Endothelial cell of umbilical vein (primary cell): ENCODE data around the gene NFATC1. TPM values are rescaled to one million over a fixed set of nuclear protein-coding genes. Genes with fewer than 3 reads are reported as not detected.

ENCODE experiments used
- BruUV-seq: library from RNA; stranded (reverse); fragments of 400-500 nt; replicated peaks from 2 replicates; lab custom pipeline; 2021; lab: Mats Ljungman, UMichigan
- CTCF ChIA-PET: fragments of 300-600, 350-600 bp; sonication (Branson Sonifier 250); formaldehyde crosslinking; loops from one replicate; lab custom pipeline; 2021; ENCODE audit warnings: antibody characterized with exemption, inconsistent platforms; lab: Charles Lee
- POLR2A ChIA-PET: fragments of 300-600, 350-600 bp; sonication (Branson Sonifier 250); formaldehyde crosslinking; loops from one replicate; lab custom pipeline; 2021; ENCODE audit warnings: antibody characterized with exemption, inconsistent platforms; lab: Charles Lee
- DNase-seq: peaks from one replicate; pipeline ENCODE4 v3.0.0-alpha.2; 2011; ENCODE audit warnings: low read depth, low spot score
- FAIRE-seq: peaks from 2 replicates; lab custom pipeline; 2011; peaks lifted over from hg19 to GRCh38; lab: Jason Lieb, UNC
- H2AFZ ChIP-seq: 2 replicates; pipeline ENCODE4 v1.6.0; 2012; ENCODE audit warnings: low read depth, low read length, control low read depth, inconsistent platforms
- H3K27ac ChIP-seq: 2 replicates; pipeline ENCODE4 v1.5.1; 2011; ENCODE audit warnings: low read depth, mild to moderate bottlenecking, control low read depth, low read length, moderate library complexity; ENCODE audit not compliant: insufficient read depth
- H3K27me3 ChIP-seq, 2 experiments: 2 replicates each; pipeline versions ENCODE4 v1.6.0 to v1.6.1; 2011; ENCODE audit warnings: low read length in 2 of 2, mixed read lengths in 1 of 2; ENCODE audit not compliant: control insufficient read depth in 2 of 2, insufficient read depth in 2 of 2
- H3K36me3 ChIP-seq, 2 experiments: 2 replicates in 1 of 2; 3 replicates in 1 of 2; pipeline ENCODE4 v1.5.1; 2011; ENCODE audit warnings: low read length in 2 of 2, mild to moderate bottlenecking in 1 of 2, moderate library complexity in 1 of 2; ENCODE audit not compliant: control insufficient read depth in 2 of 2, insufficient read depth in 2 of 2; ENCODE audit errors: extremely low read depth in 1 of 2
- H3K4me1 ChIP-seq: 3 replicates; pipeline ENCODE4 v1.5.1; 2011; ENCODE audit warnings: mild to moderate bottlenecking, low read length; ENCODE audit not compliant: control insufficient read depth, insufficient read depth; ENCODE audit errors: extremely low read depth
- H3K4me2 ChIP-seq: 2 replicates; pipeline ENCODE4 v1.6.1; 2011; ENCODE audit warnings: low read length, control low read depth, mixed read lengths; ENCODE audit not compliant: insufficient read depth
- H3K4me3 ChIP-seq, 3 experiments: fragments of 200-600 bp in 1 of 3; sonication (generic), shearing (Covaris generic) in 1 of 3; replicated peaks in 1 of 3; 2 replicates each; pipeline ENCODE4 v1.5.1; 2011 to 2016; ENCODE audit warnings: control low read depth in 3 of 3, low read length in 3 of 3, mild to moderate bottlenecking in 2 of 3, inconsistent platforms in 1 of 3, low read depth in 1 of 3, moderate library complexity in 1 of 3; ENCODE audit not compliant: insufficient read depth in 1 of 3
- H3K79me2 ChIP-seq: 2 replicates; pipeline ENCODE4 v1.6.0; 2012; ENCODE audit warnings: low read length, inconsistent platforms; ENCODE audit not compliant: control insufficient read depth, insufficient read depth
- H3K9ac ChIP-seq: replicated peaks from 2 replicates; pipeline ENCODE3; 2011; ENCODE audit warnings: low read length, control low read depth; ENCODE audit not compliant: insufficient read depth; ENCODE audit errors: extremely low read depth
- H3K9me1 ChIP-seq: replicated peaks from 3 replicates; pipeline ENCODE4 v1.6.0; 2011; ENCODE audit warnings: mild to moderate bottlenecking, low read length; ENCODE audit not compliant: control insufficient read depth, insufficient read depth; ENCODE audit errors: extremely low read depth
- H3K9me3 ChIP-seq: replicated peaks from 2 replicates; pipeline ENCODE4 v1.5.1; 2012; ENCODE audit warnings: low read length, inconsistent platforms; ENCODE audit not compliant: control insufficient read depth, insufficient read depth
- H4K20me1 ChIP-seq: replicated peaks from 2 replicates; pipeline ENCODE3; 2011; ENCODE audit warnings: mild to moderate bottlenecking, low read length; ENCODE audit not compliant: control insufficient read depth, insufficient read depth; ENCODE audit errors: extremely low read depth
- EZH2 ChIP-seq: IDR thresholded peaks from 2 replicates; pipeline ENCODE4 v1.6.1; 2012; ENCODE audit warnings: borderline replicate concordance, low read depth, mild to moderate bottlenecking, moderate library complexity, low read length, inconsistent platforms; ENCODE audit not compliant: severe bottlenecking
- FOS ChIP-seq: IDR thresholded peaks from 2 replicates; pipeline ENCODE4 v1.6.1; 2011; ENCODE audit warnings: mild to moderate bottlenecking, low read length, moderate library complexity, borderline replicate concordance; ENCODE audit not compliant: insufficient read depth
- GATA2 ChIP-seq: IDR thresholded peaks from 2 replicates; pipeline ENCODE4 v1.7.0; 2011; ENCODE audit warnings: low read depth, mild to moderate bottlenecking, moderate library complexity, mixed read lengths, low read length; ENCODE audit not compliant: insufficient read length, insufficient read depth
- POLR2A ChIP-seq: IDR thresholded peaks from 2 replicates; pipeline ENCODE4 v1.6.1; 2012; ENCODE audit warnings: low read depth, mild to moderate bottlenecking, control low read depth, low read length
- POLR2AphosphoS5 ChIP-seq: IDR thresholded peaks from 2 replicates; pipeline ENCODE4 v1.6.1; 2012; ENCODE audit warnings: low read depth, mild to moderate bottlenecking, control low read depth, low read length, moderate library complexity; ENCODE audit not compliant: insufficient read depth
- dilution Hi-C: fragments of 300-500 bp; cut with MboI; formaldehyde crosslinking; loops from one replicate; pipeline ENCODE4 v1.15.0; 2019; ENCODE audit warnings: low sequenced_read_pairs; ENCODE audit not compliant: extremely low pct_ligation_motif_present
- intact Hi-C: fragments of 100-400 bp; cut with micrococcal nuclease; formaldehyde crosslinking; loops from one replicate; pipeline ENCODE4 v1.10.0; 2022
- polyA plus RNA-seq, 4 experiments: library from polyadenylated mRNA; depleted of rRNA in 3 of 4; stranded (reverse) in 3 of 4; unstranded in 1 of 4; fragments of >200 nt; gene quantifications; 2 replicates each; pipeline versions ENCODE4 v1.2.1 to v1.2.3, GENCODE V29; 2011 to 2012; ENCODE audit warnings: missing spikeins in 1 of 4
- total RNA-seq: library from RNA; stranded (reverse); gene quantifications from 2 replicates; pipeline ENCODE4 v1.2.3, GENCODE V29; 2021

The NFATC1 gene
- total and polyA plus RNA-seq, 2 donors (not counting 3 experiments of a cell fraction or from before 2014, with no cell fraction given) = 11.1 to 30.0 TPM

GRCh38 chr18:79489051-79489898, 93.5 kb downstream of the NFATC1 start:
- Histone ChIP-seq H4K20me1 (no peaks in the 10 kb centered on the region), H3K9ac (no peak overlapping the region), H3K4me3 (no peak overlapping the region), H3K27ac (no peak overlapping the region), H3K4me2 (no peak overlapping the region), H3K27me3 (no peaks in the 10 kb centered on the region), H3K36me3 (peaks cover 2 to 9% of the 10 kb centered on the region in 2 experiments), H3K4me1 (peaks cover 17% of the 10 kb centered on the region), H3K79me2 (no peaks in the 10 kb centered on the region), H3K9me1 (no peaks in the 10 kb centered on the region), H2AFZ (no peak overlapping the region), H3K9me3 (no peaks in the 10 kb centered on the region)
- CTCF ChIA-PET = no interaction called here
- no TSS peak for BruUV-seq
- TF ChIP-seq GATA2 = no peak
- no peak for TF ChIP-seq FOS
- no peak for DNase-seq
- intact Hi-C loops (no loop called here), dilution Hi-C loops (no loop called here)
- POLR2A ChIA-PET = no interaction called here
- FAIRE-seq = no peak

DNA sequence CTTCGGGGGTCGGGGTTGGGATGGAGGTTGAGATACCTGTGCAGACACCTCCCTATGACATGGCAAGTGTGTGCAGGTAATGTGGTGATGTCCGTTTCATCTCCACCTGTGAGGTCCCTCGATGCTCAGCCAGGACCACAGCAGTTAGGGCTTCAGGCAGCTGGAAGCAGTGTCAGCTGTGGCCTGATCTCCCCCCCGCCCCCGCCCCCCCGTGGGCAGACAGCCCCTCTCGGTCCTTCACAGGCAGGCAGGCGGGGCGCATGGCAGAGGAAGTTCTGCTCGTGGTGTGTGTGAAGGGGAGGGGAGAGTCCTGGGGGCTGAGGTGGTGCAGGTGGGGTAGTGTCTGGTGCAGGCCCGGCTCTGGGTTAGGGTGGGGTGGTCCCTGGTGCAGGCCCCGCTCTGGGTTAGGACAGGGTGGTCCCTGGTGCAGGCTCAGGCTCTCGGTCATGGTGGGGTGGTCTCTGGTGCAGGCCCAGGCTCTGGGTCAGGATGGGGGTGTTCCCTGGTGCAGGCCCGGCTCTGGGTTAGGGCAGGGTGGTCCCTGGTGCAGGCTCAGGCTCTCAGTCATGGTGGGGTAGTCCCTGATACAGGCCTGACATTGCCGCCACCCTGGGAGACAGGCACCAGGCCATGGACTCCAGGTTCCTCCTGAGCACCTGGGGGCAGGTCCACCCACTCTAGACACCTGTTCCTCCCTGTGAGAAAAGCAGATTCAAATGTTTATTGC, 94.3 kb downstream of the NFATC1 start:
- dilution Hi-C loops (no loop called here), intact Hi-C loops (no loop called here)
- Histone ChIP-seq H3K4me2 (no peak overlapping the region), H2AFZ (no peak overlapping the region), H3K9me3 (no peaks in the 10 kb centered on the region), H3K27ac (no peak overlapping the region), H3K9ac (no peak overlapping the region), H4K20me1 (no peaks in the 10 kb centered on the region), H3K79me2 (no peaks in the 10 kb centered on the region), H3K4me1 (peaks cover 9% of the 10 kb centered on the region), H3K9me1 (no peaks in the 10 kb centered on the region), H3K36me3 (peaks cover 2 to 9% of the 10 kb centered on the region in 2 experiments), H3K4me3 (no peak overlapping the region), H3K27me3 (no peaks in the 10 kb centered on the region)
- BruUV-seq = no TSS peak
- CTCF ChIA-PET = no interaction called here
- FAIRE-seq (no peak), DNase-seq (no peak)
- TF ChIP-seq EZH2 = no peak
- TF ChIP-seq POLR2A = no peak
- no peak for TF ChIP-seq POLR2AphosphoS5
- POLR2A ChIA-PET = no interaction called here
